Glomerular visceral epithelial cell (primary cell): ENCODE results near the gene TRAF6.
"Not testable (repeated sequence)": the region's sequence is repeated elsewhere in the genome, so short reads cannot be mapped to it uniquely, and the experiment has no call there.

Experiments used
- DNase-seq: peaks from one replicate; pipeline ENCODE4 v3.0.0-alpha.2; 2016; ENCODE audit errors: extremely low spot score

The TRAF6 gene

GRCh38 chr11:36492724-36493304, 17.3 kb downstream of the TRAF6 start:
- peak; percentile 52 for DNase-seq

GRCh38 chr11:36490026-36490806, 19.9 kb downstream of the TRAF6 start:
- DNase-seq, result no peak

- DNase-seq, result no peak
Measured at GRCh38 chr11:36488096-36488495, 22.0 kb downstream of the TRAF6 start.

- no peak for DNase-seq
Measured at GRCh38 chr11:36487619-36488018, 22.5 kb downstream of the TRAF6 start.

- DNase-seq, result no peak
Measured at GRCh38 chr11:36485298-36486002, 24.6 kb downstream of the TRAF6 start.

- DNase-seq, result not testable (repeated sequence)
Measured at GRCh38 chr11:36483042-36483441, 27.0 kb downstream of the TRAF6 start.

GRCh38 chr11:36480833-36481232, 29.2 kb downstream of the TRAF6 start:
- no peak for DNase-seq

GRCh38 chr11:36478700-36479329, 31.3 kb downstream of the TRAF6 start:
- peak; percentile 54 for DNase-seq

GRCh38 chr11:36475192-36475591, 34.9 kb downstream of the TRAF6 start:
- no peak for DNase-seq

- DNase-seq, result no peak
Measured at GRCh38 chr11:36471577-36471976, 38.5 kb downstream of the TRAF6 start.

GRCh38 chr11:36469881-36470802, 39.9 kb downstream of the TRAF6 start:
- DNase-seq, result peak; percentile 80

GRCh38 chr11:36469063-36469462, 41.0 kb downstream of the TRAF6 start:
- DNase-seq, result peak; percentile 51

GRCh38 chr11:36467916-36468315, 42.2 kb downstream of the TRAF6 start:
- DNase-seq, result no peak

GRCh38 chr11:36467012-36467411, 43.1 kb downstream of the TRAF6 start:
- DNase-seq, result no peak

- DNase-seq, result no peak
Measured at GRCh38 chr11:36465449-36466163, 44.5 kb downstream of the TRAF6 start.

GRCh38 chr11:36464720-36465119, 45.4 kb downstream of the TRAF6 start:
- DNase-seq, result no peak

GRCh38 chr11:36463781-36464180, 46.3 kb downstream of the TRAF6 start:
- DNase-seq, result peak; percentile 18

GRCh38 chr11:36462321-36462720, 47.8 kb downstream of the TRAF6 start:
- DNase-seq, result no peak

GRCh38 chr11:36460220-36460619, 49.9 kb downstream of the TRAF6 start:
- no peak for DNase-seq

- DNase-seq, result no peak
Measured at GRCh38 chr11:36459046-36459445, 51.0 kb downstream of the TRAF6 start.
